CD4-positive, alpha-beta T cell (primary cell): ENCODE measurements around the gene PDE10A. TPM values are rescaled to one million over a fixed set of nuclear protein-coding genes. Genes with fewer than 3 reads are reported as not detected.

Experiments
- ATAC-seq: fragments of 200-7000 bp; cut with Tn5 transposase; one replicate; pipeline ENCODE4 v1.10.0; 2022; ENCODE audit warnings: mild to moderate bottlenecking; ENCODE audit not compliant: poor library complexity
- CTCF ChIA-PET: fragments of 350-600 bp; sonication (Branson Sonifier 250); formaldehyde crosslinking; loops from one replicate; lab custom pipeline; 2021; ENCODE audit warnings: antibody characterized with exemption, inconsistent platforms; lab: Charles Lee
- POLR2A ChIA-PET: fragments of 350-600 bp; sonication (Branson Sonifier 250); formaldehyde crosslinking; loops from one replicate; lab custom pipeline; 2021; ENCODE audit warnings: antibody characterized with exemption, inconsistent platforms; lab: Charles Lee
- DNase-seq, 14 experiments: peaks; one replicate each; pipeline ENCODE4 v3.0.0-alpha.2; 2013 to 2020; ENCODE audit warnings: mixed read lengths in 2 of 14
- H3K27ac ChIP-seq, 2 donors: one replicate each; pipeline versions ENCODE4 v1.5.1 to v1.7.0; 2013; ENCODE audit warnings: low read length in 2 of 2, low read depth in 1 of 2, mild to moderate bottlenecking in 1 of 2
- H3K27me3 ChIP-seq, 2 experiments: 1 replicate in 1 of 2; 2 replicates in 1 of 2; pipeline versions ENCODE4 v1.6.1 to v1.7.0; 2013; ENCODE audit warnings: low read length in 2 of 2, control low read depth in 1 of 2, mild to moderate bottlenecking in 1 of 2, moderate library complexity in 1 of 2; ENCODE audit not compliant: insufficient read depth in 2 of 2, control insufficient read depth in 1 of 2
- H3K36me3 ChIP-seq: one replicate; pipeline ENCODE4 v1.6.1; 2013; ENCODE audit warnings: low read length, control low read depth; ENCODE audit not compliant: insufficient read depth
- H3K4me1 ChIP-seq: one replicate; pipeline ENCODE4 v1.6.1; 2013; ENCODE audit warnings: low read length, control low read depth; ENCODE audit not compliant: insufficient read depth
- H3K4me3 ChIP-seq: one replicate; pipeline ENCODE4 v1.5.1; 2013; ENCODE audit warnings: mild to moderate bottlenecking, low read length, moderate library complexity
- H3K9me3 ChIP-seq, 2 experiments: 1 replicate in 1 of 2; 2 replicates in 1 of 2; pipeline versions ENCODE4 v1.6.1 to v1.7.0; 2013; ENCODE audit warnings: low read length in 2 of 2, mild to moderate bottlenecking in 2 of 2, control low read depth in 1 of 2, moderate library complexity in 1 of 2; ENCODE audit not compliant: control insufficient read depth in 1 of 2, insufficient read depth in 1 of 2
- H3K27ac Mint-ChIP-seq: one replicate; pipeline ENCODE4 v1.8.0; 2020; ENCODE audit warnings: mixed read lengths
- H3K27me3 Mint-ChIP-seq: one replicate; pipeline ENCODE4 v1.8.0; 2021; ENCODE audit warnings: mixed read lengths
- H3K36me3 Mint-ChIP-seq: one replicate; pipeline ENCODE4 v1.8.0; 2021; ENCODE audit warnings: low read depth, mixed read lengths
- H3K4me1 Mint-ChIP-seq: one replicate; pipeline ENCODE4 v1.8.0; 2021; ENCODE audit warnings: low read depth, mixed read lengths
- H3K4me3 Mint-ChIP-seq: one replicate; pipeline ENCODE4 v1.8.0; 2020; ENCODE audit warnings: mild to moderate bottlenecking, mixed read lengths
- H3K9me3 Mint-ChIP-seq: one replicate; pipeline ENCODE4 v1.8.0; 2020; ENCODE audit warnings: mixed read lengths
- intact Hi-C, 2 experiments: fragments of 100-400 bp; cut with DNase I in 1 of 2; cut with micrococcal nuclease in 1 of 2; formaldehyde crosslinking; loops; one replicate each; pipeline versions ENCODE4 v1.15.1 to v1.9.0; 2023 to 2025; cut with DNase I, micrococcal nuclease
- total RNA-seq, 174 experiments: library from RNA in 2 of 174; stranded (reverse) in 2 of 174; gene quantifications; one replicate each; pipeline ENCODE4 v1.2.3 and lab custom pipeline; 2021 to 2026
- TF ChIP-seq, protein P1 (sequence below): fragments of 200-600 bp; IDR thresholded peaks from one replicate; pipeline ENCODE4 v1.8.0; 2022; ENCODE audit warnings: antibody characterized with exemption, mild to moderate bottlenecking

PDE10A gene
- total RNA-seq, 2 experiments from 2014 or later = not detected

DNA sequence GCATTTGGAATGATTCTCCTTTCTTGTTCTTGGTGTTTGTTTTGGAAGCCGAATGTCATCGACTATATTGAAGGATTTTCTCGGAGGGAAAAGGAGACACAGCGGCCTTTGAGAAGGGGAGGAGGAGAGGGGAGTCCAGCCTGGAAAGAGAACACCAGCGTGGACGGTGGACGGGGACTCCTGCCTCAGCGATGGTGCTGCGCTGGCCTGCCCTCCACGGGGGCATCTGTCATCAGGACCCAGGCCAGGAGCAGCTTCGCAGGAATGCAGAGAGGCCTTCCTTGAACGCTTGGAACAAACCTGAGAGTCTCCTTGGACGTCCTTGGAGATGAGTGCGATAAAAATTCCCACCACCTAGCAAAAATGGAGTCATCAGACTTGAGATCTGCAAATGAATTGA is 345.3 kb downstream of the PDE10A start:
- H3K4me1 Mint-ChIP-seq = no peaks in the 10 kb centered on the region
- no peak overlapping the region for H3K27ac ChIP-seq
- no peaks in the 10 kb centered on the region for H3K36me3 ChIP-seq
- POLR2A ChIA-PET = no interaction called here
- no peak for DNase-seq
- intact Hi-C loops = no loop called here
- CTCF ChIA-PET = no interaction called here
- H3K4me1 ChIP-seq = no peaks in the 10 kb centered on the region
- ATAC-seq = no peak
- no peak overlapping the region for H3K4me3 Mint-ChIP-seq
- no peaks in the 10 kb centered on the region for H3K27me3 ChIP-seq
- H3K27ac Mint-ChIP-seq = no peak overlapping the region
- H3K36me3 Mint-ChIP-seq = no peaks in the 10 kb centered on the region
- TF ChIP-seq, protein P1, sequence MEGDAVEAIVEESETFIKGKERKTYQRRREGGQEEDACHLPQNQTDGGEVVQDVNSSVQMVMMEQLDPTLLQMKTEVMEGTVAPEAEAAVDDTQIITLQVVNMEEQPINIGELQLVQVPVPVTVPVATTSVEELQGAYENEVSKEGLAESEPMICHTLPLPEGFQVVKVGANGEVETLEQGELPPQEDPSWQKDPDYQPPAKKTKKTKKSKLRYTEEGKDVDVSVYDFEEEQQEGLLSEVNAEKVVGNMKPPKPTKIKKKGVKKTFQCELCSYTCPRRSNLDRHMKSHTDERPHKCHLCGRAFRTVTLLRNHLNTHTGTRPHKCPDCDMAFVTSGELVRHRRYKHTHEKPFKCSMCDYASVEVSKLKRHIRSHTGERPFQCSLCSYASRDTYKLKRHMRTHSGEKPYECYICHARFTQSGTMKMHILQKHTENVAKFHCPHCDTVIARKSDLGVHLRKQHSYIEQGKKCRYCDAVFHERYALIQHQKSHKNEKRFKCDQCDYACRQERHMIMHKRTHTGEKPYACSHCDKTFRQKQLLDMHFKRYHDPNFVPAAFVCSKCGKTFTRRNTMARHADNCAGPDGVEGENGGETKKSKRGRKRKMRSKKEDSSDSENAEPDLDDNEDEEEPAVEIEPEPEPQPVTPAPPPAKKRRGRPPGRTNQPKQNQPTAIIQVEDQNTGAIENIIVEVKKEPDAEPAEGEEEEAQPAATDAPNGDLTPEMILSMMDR = no peak
- peaks cover 8 to 11% of the 10 kb centered on the region in 2 experiments for H3K9me3 ChIP-seq
- H3K9me3 Mint-ChIP-seq = peaks cover 6% of the 10 kb centered on the region
- H3K4me3 ChIP-seq = no peak overlapping the region
- peaks cover 4% of the 10 kb centered on the region for H3K27me3 Mint-ChIP-seq

DNA sequence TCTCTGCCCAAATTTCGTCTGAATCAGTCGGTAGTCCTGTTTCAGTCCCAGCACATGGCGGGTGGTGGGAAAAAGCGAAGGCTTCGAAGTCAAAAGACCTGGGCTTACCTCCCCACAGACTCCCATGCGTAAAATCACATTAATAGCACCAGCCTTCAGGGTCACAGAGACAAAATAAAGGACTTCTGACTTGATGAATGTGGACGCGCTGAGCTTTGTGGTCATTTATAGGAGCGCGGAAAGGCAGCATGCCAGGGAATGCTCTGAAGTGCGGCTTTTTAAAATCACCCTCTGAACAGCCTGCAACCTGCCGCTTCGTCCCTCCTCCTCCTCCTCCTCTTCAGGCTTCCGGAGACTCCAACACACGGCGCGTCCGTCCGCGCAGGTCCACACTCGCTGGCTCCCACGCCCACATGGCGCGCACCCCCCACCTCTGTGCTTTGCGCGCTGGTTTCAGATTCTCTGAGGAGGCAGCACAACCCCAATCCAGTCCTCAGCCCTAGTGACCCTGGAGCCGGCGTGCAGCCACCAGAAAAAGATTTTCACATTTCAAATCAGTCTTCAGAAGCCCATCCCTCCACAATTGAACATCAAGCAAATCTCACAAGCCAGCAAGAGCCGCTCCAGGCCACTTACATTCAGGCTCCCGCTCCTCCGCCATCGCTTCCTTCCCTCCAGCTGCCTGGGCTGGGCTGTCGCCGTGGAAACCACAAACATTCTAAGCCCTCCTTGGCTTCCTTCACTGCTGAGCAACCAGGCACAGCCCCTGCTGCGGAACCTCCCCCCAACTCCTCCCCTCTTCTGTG is 353.9 kb downstream of the PDE10A start, which contains the start of gene C6orf118:
Gene C6orf118, minus strand, starts transcription at position 680 of the 806 bp plus-strand sequence. Its CDS starts 19 bp downstream, at position 661.
- CTCF ChIA-PET = no interaction called here
- POLR2A ChIA-PET = no interaction called here
- DNase-seq (no peak), ATAC-seq (no peak)
- TF ChIP-seq, protein P1 = no peak
- Histone ChIP-seq H3K36me3 (no peaks in the 10 kb centered on the region), H3K27me3 (no peaks in the 10 kb centered on the region), H3K27ac (no peak within 1 kb of the TSS), H3K4me3 (no peak within 1 kb of the TSS), H3K4me1 (no peaks in the 10 kb centered on the region), H3K9me3 (peaks cover 0 to 16% of the 10 kb centered on the region in 2 experiments)
- no peak within 1 kb of the TSS for H3K27ac Mint-ChIP-seq
- peaks cover 12% of the 10 kb centered on the region for H3K4me1 Mint-ChIP-seq
- no peaks in the 10 kb centered on the region for H3K36me3 Mint-ChIP-seq
- no peaks in the 10 kb centered on the region for H3K9me3 Mint-ChIP-seq
- intact Hi-C loops = no loop called here
- H3K27me3 Mint-ChIP-seq = no peaks in the 10 kb centered on the region
- H3K4me3 Mint-ChIP-seq = no peak within 1 kb of the TSS

DNA sequence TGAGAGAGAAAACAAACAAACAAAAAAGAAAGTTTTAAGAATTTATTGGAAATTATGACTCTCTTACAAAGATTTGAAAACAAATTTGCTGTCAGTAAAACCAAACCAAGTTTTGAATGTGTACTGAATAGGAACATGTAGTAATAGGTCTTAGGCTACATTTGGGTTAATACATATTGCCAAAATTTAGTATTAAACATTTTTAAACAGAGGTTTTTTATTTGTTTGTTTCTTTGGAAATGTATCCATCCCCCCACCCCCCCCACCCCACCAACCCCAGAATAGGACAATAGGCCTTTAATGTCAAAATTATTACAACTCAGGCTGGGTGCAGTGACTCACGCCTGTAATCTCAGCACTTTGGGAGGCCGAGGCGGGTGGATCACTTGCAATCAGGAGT is 356.1 kb downstream of the PDE10A start:
- TF ChIP-seq, protein P1 = no peak

More for the DNA sequence above, 356.1 kb downstream of the PDE10A start:
- no peak for ATAC-seq
- CTCF ChIA-PET = no interaction called here
- H3K4me1 Mint-ChIP-seq = peaks cover 12% of the 10 kb centered on the region
- no peaks in the 10 kb centered on the region for H3K4me1 ChIP-seq
- POLR2A ChIA-PET = no interaction called here
- H3K27ac ChIP-seq = no peak overlapping the region
- no peak overlapping the region for H3K4me3 Mint-ChIP-seq
- H3K9me3 Mint-ChIP-seq = peaks cover 4% of the 10 kb centered on the region
- H3K27me3 Mint-ChIP-seq = no peaks in the 10 kb centered on the region
- peaks cover 0 to 20% of the 10 kb centered on the region in 2 experiments for H3K9me3 ChIP-seq
- intact Hi-C loops = no loop called here
- no peaks in the 10 kb centered on the region for H3K27me3 ChIP-seq
- no peak overlapping the region for H3K27ac Mint-ChIP-seq
- no peaks in the 10 kb centered on the region for H3K36me3 Mint-ChIP-seq
- H3K36me3 ChIP-seq = no peaks in the 10 kb centered on the region
- no peak for DNase-seq
- H3K4me3 ChIP-seq = no peak overlapping the region
